IPS-20b (cell line): ENCODE results near the gene RNF167.

Source experiments
- H3K27ac ChIP-seq: one replicate; pipeline ENCODE4 v1.5.1; 2013; ENCODE audit warnings: low read length
- H3K27me3 ChIP-seq: 2 replicates; pipeline ENCODE4 v1.6.1; 2013; ENCODE audit warnings: mild to moderate bottlenecking, low read length, inconsistent platforms; ENCODE audit not compliant: insufficient read depth
- H3K36me3 ChIP-seq: 2 replicates; pipeline ENCODE4 v1.6.1; 2013; ENCODE audit warnings: low read depth, mild to moderate bottlenecking, inconsistent platforms, low read length, moderate library complexity; ENCODE audit not compliant: insufficient read depth
- H3K4me1 ChIP-seq: 2 replicates; pipeline ENCODE4 v1.6.1; 2013; ENCODE audit warnings: mild to moderate bottlenecking, control low read depth, inconsistent platforms, low read length, moderate library complexity; ENCODE audit not compliant: insufficient read depth
- H3K4me3 ChIP-seq: 2 replicates; pipeline ENCODE4 v1.5.1; 2013; ENCODE audit warnings: mild to moderate bottlenecking, low read length, inconsistent platforms
- H3K9ac ChIP-seq: 2 replicates; pipeline ENCODE4 v1.6.1; 2013; ENCODE audit warnings: low read depth, mild to moderate bottlenecking, inconsistent platforms, low read length, moderate library complexity
- H3K9me3 ChIP-seq: 2 replicates; pipeline ENCODE4 v1.6.1; 2013; ENCODE audit warnings: mild to moderate bottlenecking, low read depth, low read length, inconsistent platforms; ENCODE audit not compliant: insufficient read depth

The RNF167 gene

GRCh38 chr17:4974115-4974670 lies 34.1 kb downstream of the RNF167 start:
- H3K27me3 ChIP-seq, result peaks cover 86% of the 10 kb centered on the region
- peaks cover 16% of the 10 kb centered on the region; the same call in 1 of the 2 replicates for H3K36me3 ChIP-seq
- H3K9ac ChIP-seq, result no peak overlapping the region
- H3K9me3 ChIP-seq, result no peaks in the 10 kb centered on the region
- H3K4me1 ChIP-seq, result peaks cover 7% of the 10 kb centered on the region
- H3K4me3 ChIP-seq, result no peak overlapping the region
- no peak overlapping the region for H3K27ac ChIP-seq

GRCh38 chr17:4978726-4979125 lies 38.7 kb downstream of the RNF167 start:
- H3K4me1 ChIP-seq, result 0 out of 2 replicates have a peak, but pooled peaks cover 3% of the 10 kb centered on the region
- H3K9ac ChIP-seq, result no peak overlapping the region
- no peaks in the 10 kb centered on the region for H3K9me3 ChIP-seq
- H3K27me3 ChIP-seq, result peaks cover 60% of the 10 kb centered on the region
- no peak overlapping the region for H3K27ac ChIP-seq
- no peak overlapping the region for H3K4me3 ChIP-seq
- H3K36me3 ChIP-seq, result no peaks in the 10 kb centered on the region

DNA sequence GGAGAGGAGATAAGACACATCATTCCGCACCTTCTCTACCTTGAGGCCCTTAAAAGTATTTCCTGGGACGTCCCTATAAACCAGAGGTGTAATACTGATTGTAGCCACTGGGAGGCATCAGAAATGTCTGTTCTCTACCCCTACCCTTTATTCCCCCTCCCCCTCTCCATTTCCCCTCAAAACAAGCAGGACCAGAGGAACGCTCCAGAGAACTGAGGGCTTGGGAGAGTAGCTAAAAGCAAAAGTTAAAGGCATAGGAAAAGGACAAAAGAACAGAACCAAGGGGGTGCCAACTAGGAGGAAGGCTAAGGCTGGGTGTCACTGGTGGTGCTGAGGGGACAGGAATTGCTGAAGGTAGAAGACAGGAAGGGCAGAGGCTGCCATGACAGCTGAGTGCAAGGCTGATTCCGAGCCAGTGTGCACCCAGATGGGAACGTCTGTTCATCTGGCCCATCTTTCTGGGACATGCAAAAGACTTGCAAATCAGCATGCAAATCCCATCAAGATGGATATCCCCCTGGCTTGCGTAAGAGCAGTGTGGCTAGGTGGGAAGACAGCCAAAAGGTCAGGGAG lies 40.7 kb downstream of the RNF167 start:
- H3K9me3 ChIP-seq, result no peaks in the 10 kb centered on the region
- H3K27me3 ChIP-seq, result peaks cover 44% of the 10 kb centered on the region
- no peak overlapping the region for H3K4me3 ChIP-seq
- H3K4me1 ChIP-seq, result 0 out of 2 replicates have a peak, but pooled peaks cover 3% of the 10 kb centered on the region
- H3K36me3 ChIP-seq, result no peaks in the 10 kb centered on the region
- H3K27ac ChIP-seq, result no peak overlapping the region
- H3K9ac ChIP-seq, result no peak overlapping the region; the same call in 1 of the 2 replicates

DNA sequence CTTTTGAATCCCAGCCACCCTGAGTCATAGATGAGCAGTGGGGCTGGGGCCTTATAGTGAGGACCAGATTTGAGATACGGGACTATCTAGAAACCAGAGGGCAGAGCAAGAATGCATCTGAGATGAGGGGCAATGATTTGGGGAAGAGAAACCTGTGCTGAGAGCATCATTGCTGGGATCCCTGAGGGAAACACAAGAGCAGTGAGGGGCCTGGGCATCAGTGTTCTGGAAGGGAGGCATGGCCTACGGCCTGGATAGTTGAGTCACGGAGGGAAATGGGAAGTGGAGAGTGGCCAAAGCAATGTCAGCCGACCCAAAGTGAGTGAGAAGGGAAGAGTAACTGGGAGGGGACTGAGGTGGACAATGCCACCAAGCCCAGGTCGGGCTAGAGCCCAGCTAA lies 42.2 kb downstream of the RNF167 start:
- H3K9ac ChIP-seq, result no peak overlapping the region
- H3K4me3 ChIP-seq, result no peak overlapping the region
- 0 out of 2 replicates have a peak, but pooled peaks cover 3% of the 10 kb centered on the region for H3K4me1 ChIP-seq
- no peaks in the 10 kb centered on the region for H3K9me3 ChIP-seq
- H3K27ac ChIP-seq, result no peak overlapping the region
- peaks cover 38% of the 10 kb centered on the region for H3K27me3 ChIP-seq
- H3K36me3 ChIP-seq, result no peaks in the 10 kb centered on the region

- Histone ChIP-seq H3K27ac (no peak overlapping the region), H3K9me3 (no peaks in the 10 kb centered on the region)
Observed at GRCh38 chr17:4986403-4986802, 46.3 kb downstream of the RNF167 start.

DNA sequence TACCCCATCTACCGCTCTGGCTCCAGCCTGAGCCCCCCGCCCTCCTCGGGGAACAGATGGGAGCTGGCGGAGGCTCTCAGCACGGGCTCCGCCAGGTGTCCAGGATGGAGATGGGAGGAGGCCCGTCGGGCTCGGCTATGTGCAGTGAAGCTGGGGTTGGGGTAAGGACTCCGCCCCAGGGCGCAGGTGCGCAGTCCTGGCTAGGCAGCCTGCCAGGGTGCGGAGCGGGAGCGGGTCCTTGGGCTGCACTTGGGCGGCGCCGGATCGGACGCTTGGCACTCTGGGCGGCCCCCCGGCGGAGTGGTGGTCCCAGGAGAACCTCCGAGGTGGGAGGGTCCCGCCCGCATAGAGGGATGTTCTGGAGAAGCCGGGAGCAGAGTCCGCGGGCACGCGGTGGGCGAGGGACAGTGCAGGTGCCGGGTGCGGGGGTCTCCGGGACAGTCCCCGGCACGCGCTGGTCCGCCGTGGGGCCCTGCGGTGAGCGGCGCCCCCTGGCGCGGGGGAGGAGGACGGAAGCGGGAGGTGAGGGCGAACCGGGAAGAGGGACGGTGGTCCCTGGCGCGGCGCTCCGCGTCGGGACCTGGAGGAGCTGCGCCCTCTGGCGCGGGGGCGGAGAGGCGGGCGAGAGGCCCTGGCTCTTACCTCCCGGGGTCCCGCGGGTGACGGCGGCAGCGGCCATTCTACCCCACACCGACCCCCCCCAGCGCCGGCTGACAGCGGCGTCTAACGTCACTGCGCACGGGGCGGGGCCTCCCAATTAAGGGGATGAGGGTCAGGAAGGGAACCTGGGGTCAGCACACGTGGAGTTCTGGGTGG lies 47.1 kb downstream of the RNF167 start, which contains the start of gene CAMTA2:
Gene CAMTA2, minus strand, starts transcription at position 725 of the 816 bp plus-strand sequence. CDS start 1,453 bp downstream, outside the sequence.
- Histone ChIP-seq H3K27me3 (peaks cover 44% of the 10 kb centered on the region), H3K4me3 (peak within 1 kb of the TSS; percentile 86), H3K36me3 (no peaks in the 10 kb centered on the region), H3K4me1 (peaks cover 5% of the 10 kb centered on the region; the same call in 1 of the 2 replicates), H3K27ac (no peak within 1 kb of the TSS), H3K9me3 (no peaks in the 10 kb centered on the region), H3K9ac (peak within 1 kb of the TSS; percentile 73; the same call in 1 of the 2 replicates)

More at GRCh38 chr17:4986403-4986802, 46.3 kb downstream of the RNF167 start:
- no peaks in the 10 kb centered on the region for H3K36me3 ChIP-seq
- H3K4me3 ChIP-seq, result peak overlapping the region; percentile 86
- H3K27me3 ChIP-seq, result peaks cover 44% of the 10 kb centered on the region
- H3K9ac ChIP-seq, result peak overlapping the region; percentile 73; the same call in 1 of the 2 replicates
- H3K4me1 ChIP-seq, result peaks cover 5% of the 10 kb centered on the region; the same call in 1 of the 2 replicates

DNA sequence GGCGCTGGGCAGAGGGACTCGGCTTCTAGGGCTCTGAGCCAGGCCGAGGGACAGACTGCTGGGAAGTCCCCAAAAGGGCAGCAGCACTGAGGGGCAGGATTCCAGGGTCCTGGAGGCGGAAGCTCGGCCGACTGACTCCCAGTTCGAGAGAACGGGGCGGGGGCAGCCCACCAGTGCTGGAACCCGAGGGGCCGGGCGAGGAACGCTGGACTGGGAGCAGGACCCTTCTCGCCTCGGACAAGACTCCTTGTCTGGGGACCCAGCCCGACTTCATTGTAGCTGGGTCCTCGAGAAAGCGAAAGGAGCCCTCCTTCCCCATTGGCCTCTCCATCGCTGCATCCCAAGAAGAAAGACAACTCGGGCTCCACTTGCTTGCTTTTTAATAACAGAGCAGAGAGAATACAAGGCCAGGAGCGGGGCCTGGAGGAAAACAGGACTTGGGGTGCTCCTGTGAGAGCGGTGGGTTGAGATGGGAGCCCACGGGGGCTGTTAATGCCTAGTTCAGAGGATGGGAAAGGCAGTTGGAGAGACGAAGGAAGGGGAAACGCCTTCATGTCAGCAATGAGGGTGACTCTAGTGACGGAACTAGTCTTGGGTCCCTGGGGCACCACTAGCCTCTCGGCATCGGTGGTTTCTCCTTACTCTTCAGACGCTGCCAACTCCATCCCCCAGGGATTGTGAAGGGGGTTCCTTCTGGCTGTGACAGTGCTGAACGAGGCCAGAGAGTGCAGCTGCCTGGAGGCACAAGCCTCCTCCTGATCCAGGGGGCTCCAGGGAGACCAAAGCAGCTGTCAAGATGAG lies 47.9 kb downstream of the RNF167 start:
- H3K27ac ChIP-seq, result no peak overlapping the region
- no peaks in the 10 kb centered on the region for H3K36me3 ChIP-seq
- H3K27me3 ChIP-seq, result peaks cover 37% of the 10 kb centered on the region
- peaks cover 5% of the 10 kb centered on the region; the same call in 1 of the 2 replicates for H3K4me1 ChIP-seq
- H3K9me3 ChIP-seq, result no peaks in the 10 kb centered on the region
- H3K9ac ChIP-seq, result peak overlapping the region; percentile 73; the same call in 1 of the 2 replicates
- peak overlapping the region; percentile 86 for H3K4me3 ChIP-seq

GRCh38 chr17:4994081-4994595 lies 54.1 kb downstream of the RNF167 start:
- Histone ChIP-seq H3K4me1 (peaks cover 6% of the 10 kb centered on the region), H3K36me3 (no peaks in the 10 kb centered on the region), H3K4me3 (no peak overlapping the region), H3K9me3 (no peaks in the 10 kb centered on the region), H3K27ac (no peak overlapping the region), H3K27me3 (peaks cover 26% of the 10 kb centered on the region), H3K9ac (no peak overlapping the region)
